Uterus (tissue), 2 donors: ENCODE results near the gene SIN3B.

Source experiments
- POLR2A ChIP-seq, 2 donors: fragments of 450-650 bp; IDR thresholded peaks; one replicate each; pipeline ENCODE4 v1.6.1; 2016; ENCODE audit warnings: antibody characterized with exemption in 2 of 2, mild to moderate bottlenecking in 1 of 2, moderate library complexity in 1 of 2
- TF ChIP-seq, protein P1 (sequence below), 4 experiments: fragments of 200-600 bp in 2 of 4; fragments of 450-650 bp in 2 of 4; sonication (generic) in 2 of 4; IDR thresholded peaks; one replicate each; pipeline ENCODE4 v1.5.1; 2016 to 2019; ENCODE audit warnings: antibody characterized with exemption in 4 of 4, mild to moderate bottlenecking in 2 of 4, moderate library complexity in 1 of 4

DNA sequence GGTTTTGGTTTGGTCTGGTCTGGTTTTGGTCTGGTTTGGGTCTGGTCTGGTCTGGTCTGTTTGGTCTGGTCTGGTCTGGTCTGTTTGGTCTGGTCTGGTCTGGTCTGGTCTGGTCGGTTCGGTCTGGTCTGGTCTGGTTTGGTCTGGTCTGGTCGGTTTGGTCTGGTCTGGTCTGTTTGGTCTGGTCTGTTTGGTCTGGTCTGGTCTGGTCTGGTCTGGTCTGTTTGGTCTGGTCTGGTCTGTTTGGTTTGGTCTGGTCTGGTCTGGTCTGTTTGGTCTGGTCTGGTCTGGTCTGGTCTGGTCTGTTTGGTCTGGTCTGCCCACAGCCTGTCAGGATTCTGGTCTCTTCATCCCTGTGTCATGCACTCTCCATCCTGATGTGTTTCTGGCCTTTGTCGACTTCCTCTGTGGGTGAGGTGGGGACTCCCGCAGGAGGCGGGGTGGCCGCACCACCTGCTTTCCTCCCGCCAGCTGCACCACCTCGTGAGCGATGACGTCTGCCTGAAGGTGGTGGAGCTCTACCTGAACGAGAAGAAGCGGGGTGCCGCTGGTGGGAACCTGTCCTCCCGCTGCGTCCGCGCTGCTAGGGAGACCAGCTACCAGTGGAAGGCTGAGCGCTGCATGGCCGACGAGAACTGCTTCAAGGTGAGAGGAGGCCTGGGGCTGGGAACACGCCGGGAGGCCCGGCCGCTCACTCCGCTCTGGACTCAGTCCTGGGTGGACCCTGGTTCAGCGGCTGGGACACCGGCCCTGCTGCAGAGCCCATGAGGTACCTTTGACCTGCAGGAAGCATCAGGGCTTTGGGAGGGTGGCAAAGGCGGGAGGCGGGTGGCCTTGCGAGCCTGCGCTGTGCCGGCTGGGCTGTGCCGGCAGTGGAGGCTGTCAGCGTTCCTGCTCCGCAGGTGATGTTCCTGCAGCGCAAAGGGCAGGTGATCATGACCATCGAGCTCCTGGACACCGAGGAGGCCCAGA, 46.7 kb downstream of the SIN3B start:
- TF ChIP-seq, protein P1, sequence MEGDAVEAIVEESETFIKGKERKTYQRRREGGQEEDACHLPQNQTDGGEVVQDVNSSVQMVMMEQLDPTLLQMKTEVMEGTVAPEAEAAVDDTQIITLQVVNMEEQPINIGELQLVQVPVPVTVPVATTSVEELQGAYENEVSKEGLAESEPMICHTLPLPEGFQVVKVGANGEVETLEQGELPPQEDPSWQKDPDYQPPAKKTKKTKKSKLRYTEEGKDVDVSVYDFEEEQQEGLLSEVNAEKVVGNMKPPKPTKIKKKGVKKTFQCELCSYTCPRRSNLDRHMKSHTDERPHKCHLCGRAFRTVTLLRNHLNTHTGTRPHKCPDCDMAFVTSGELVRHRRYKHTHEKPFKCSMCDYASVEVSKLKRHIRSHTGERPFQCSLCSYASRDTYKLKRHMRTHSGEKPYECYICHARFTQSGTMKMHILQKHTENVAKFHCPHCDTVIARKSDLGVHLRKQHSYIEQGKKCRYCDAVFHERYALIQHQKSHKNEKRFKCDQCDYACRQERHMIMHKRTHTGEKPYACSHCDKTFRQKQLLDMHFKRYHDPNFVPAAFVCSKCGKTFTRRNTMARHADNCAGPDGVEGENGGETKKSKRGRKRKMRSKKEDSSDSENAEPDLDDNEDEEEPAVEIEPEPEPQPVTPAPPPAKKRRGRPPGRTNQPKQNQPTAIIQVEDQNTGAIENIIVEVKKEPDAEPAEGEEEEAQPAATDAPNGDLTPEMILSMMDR (IDR thresholded peaks at IDR 0.05): no peak
- TF ChIP-seq POLR2A (IDR thresholded peaks at IDR 0.05): no peak
